IMR-90 (cell line): ENCODE data around the gene CPD. TPM values are rescaled to one million over a fixed set of nuclear protein-coding genes. Genes with fewer than 3 reads are reported as not detected.

Experiments
- ATAC-seq: fragments of 200-7000 bp; cut with Tn5 transposase; 2 replicates; pipeline ENCODE4 v1.9.1; 2020; ENCODE audit warnings: low read depth, mild to moderate bottlenecking, moderate library complexity
- BruUV-seq: library from RNA; stranded (reverse); fragments of 400-500 nt; replicated peaks from 2 replicates; lab custom pipeline; 2021; lab: Mats Ljungman, UMichigan
- CTCF ChIA-PET: fragments of 300-600 bp; formaldehyde crosslinking; extraction: SDS; loops from one replicate; lab custom pipeline; 2021; ENCODE audit warnings: antibody characterized with exemption; lab: Yijun Ruan, JAX
- POLR2A ChIA-PET: fragments of 300-600 bp; sonication (Branson Sonifier 250); formaldehyde crosslinking; loops from one replicate; lab custom pipeline; 2022; ENCODE audit warnings: antibody characterized with exemption; ENCODE audit not compliant: unreplicated experiment; lab: Charles Lee
- DNase-seq: peaks from one replicate; pipeline ENCODE4 v3.0.0; 2013
- H2AFZ ChIP-seq: replicated peaks from 2 replicates; pipeline ENCODE3; 2013; ENCODE audit warnings: low read length, mild to moderate bottlenecking; ENCODE audit not compliant: poor library complexity
- H2AK5ac ChIP-seq: 2 replicates; pipeline ENCODE4 v1.6.1; 2013; ENCODE audit warnings: low read depth, low read length, inconsistent platforms
- H2AK9ac ChIP-seq: replicated peaks from 2 replicates; pipeline ENCODE3; 2013; ENCODE audit warnings: mild to moderate bottlenecking, low read depth, low read length, moderate library complexity; ENCODE audit not compliant: poor library complexity
- H2BK120ac ChIP-seq: 2 replicates; pipeline ENCODE4 v1.6.1; 2013; ENCODE audit warnings: low read depth, low read length, inconsistent platforms
- H2BK15ac ChIP-seq: 3 replicates; pipeline ENCODE4 v1.6.1; 2013; ENCODE audit warnings: low read depth, low read length, inconsistent platforms
- H2BK20ac ChIP-seq: 2 replicates; pipeline ENCODE4 v1.6.1; 2013; ENCODE audit warnings: low read depth, mild to moderate bottlenecking, inconsistent platforms, low read length, moderate library complexity
- H2BK5ac ChIP-seq: 2 replicates; pipeline ENCODE4 v1.6.1; 2013; ENCODE audit warnings: mild to moderate bottlenecking, low read depth, low read length, inconsistent platforms; ENCODE audit not compliant: poor library complexity, severe bottlenecking
- H3K14ac ChIP-seq: replicated peaks from 2 replicates; pipeline ENCODE4 v1.6.1; 2013; ENCODE audit warnings: low read depth, low read length, inconsistent platforms
- H3K18ac ChIP-seq: 2 replicates; pipeline ENCODE4 v1.6.1; 2013; ENCODE audit warnings: low read depth, low read length, control low read depth
- H3K23ac ChIP-seq: 2 replicates; pipeline ENCODE4 v1.6.1; 2013; ENCODE audit warnings: low read depth, low read length, inconsistent platforms
- H3K27ac ChIP-seq: 2 replicates; pipeline ENCODE4 v1.5.1; 2013; ENCODE audit warnings: mild to moderate bottlenecking, control low read depth, low read length; ENCODE audit not compliant: insufficient read depth
- H3K27me3 ChIP-seq: 2 replicates; pipeline ENCODE4 v1.6.1; 2013; ENCODE audit warnings: low read length; ENCODE audit not compliant: control insufficient read depth, insufficient read depth
- H3K36me3 ChIP-seq: 2 replicates; pipeline ENCODE4 v1.6.1; 2013; ENCODE audit warnings: low read length, mixed read lengths; ENCODE audit not compliant: control insufficient read depth, insufficient read depth
- H3K4ac ChIP-seq: 2 replicates; pipeline ENCODE4 v1.6.1; 2013; ENCODE audit warnings: low read depth, low read length, inconsistent platforms
- H3K4me1 ChIP-seq: 2 replicates; pipeline ENCODE4 v1.6.1; 2013; ENCODE audit warnings: low read length, mixed read lengths; ENCODE audit not compliant: control insufficient read depth, insufficient read depth
- H3K4me2 ChIP-seq: 2 replicates; pipeline ENCODE4 v1.6.1; 2013; ENCODE audit warnings: low read depth, mild to moderate bottlenecking, control low read depth, low read length, moderate library complexity
- H3K4me3 ChIP-seq: 2 replicates; pipeline ENCODE4 v1.5.1; 2013; ENCODE audit warnings: low read depth, mild to moderate bottlenecking, control low read depth, low read length, moderate library complexity; ENCODE audit not compliant: insufficient read depth
- H3K56ac ChIP-seq: 2 replicates; pipeline ENCODE4 v1.6.1; 2013; ENCODE audit warnings: low read length, inconsistent platforms; ENCODE audit not compliant: insufficient read depth; ENCODE audit errors: extremely low read depth
- H3K79me1 ChIP-seq, 2 experiments: 2 replicates each; pipeline ENCODE4 v1.6.1; 2013; ENCODE audit warnings: low read length in 2 of 2, inconsistent platforms in 1 of 2, low read depth in 1 of 2
- H3K9ac ChIP-seq: 2 replicates; pipeline ENCODE4 v1.6.1; 2013; ENCODE audit warnings: low read depth, low read length, control low read depth
- H3K9me1 ChIP-seq: 2 replicates; pipeline ENCODE4 v1.6.1; 2013; ENCODE audit warnings: low read length, inconsistent platforms; ENCODE audit not compliant: insufficient read depth
- H3K9me3 ChIP-seq: 2 replicates; pipeline ENCODE4 v1.6.1; 2013; ENCODE audit warnings: low read length; ENCODE audit not compliant: control insufficient read depth, insufficient read depth
- H4K20me1 ChIP-seq: 2 replicates; pipeline ENCODE4 v1.6.1; 2013; ENCODE audit warnings: low read length, inconsistent platforms; ENCODE audit not compliant: insufficient read depth
- H4K5ac ChIP-seq: 2 replicates; pipeline ENCODE4 v1.6.1; 2013; ENCODE audit warnings: mild to moderate bottlenecking, low read depth, low read length, control low read depth
- H4K8ac ChIP-seq, 2 experiments: 2 replicates each; pipeline ENCODE4 v1.6.1; 2013; ENCODE audit warnings: low read depth in 2 of 2, low read length in 2 of 2, control low read depth in 1 of 2, inconsistent platforms in 1 of 2
- H4K91ac ChIP-seq: 2 replicates; pipeline ENCODE4 v1.6.1; 2013; ENCODE audit warnings: low read depth, low read length, inconsistent platforms; ENCODE audit not compliant: insufficient read depth
- BHLHE40 ChIP-seq: fragments of 150-350 bp; IDR thresholded peaks from 2 replicates; pipeline ENCODE4 v1.6.1; 2016; ENCODE audit warnings: mild to moderate bottlenecking, low read depth, low read length
- CEBPB ChIP-seq: IDR thresholded peaks from 2 replicates; pipeline ENCODE4 v1.6.1; 2012; ENCODE audit warnings: low read depth, low read length, improper control_type of control experiment
- CTCF ChIP-seq: conservative IDR thresholded peaks from 2 replicates; pipeline ENCODE4 v1.5.1; 2012; ENCODE audit warnings: mild to moderate bottlenecking, low read depth, low read length, improper control_type of control experiment
- ELK1 ChIP-seq: fragments of 150-350 bp; IDR thresholded peaks from 2 replicates; pipeline ENCODE4 v1.6.1; 2016; ENCODE audit warnings: low read depth, mild to moderate bottlenecking, low read length, moderate library complexity, borderline replicate concordance
- FOS ChIP-seq: fragments of 150-350 bp; IDR thresholded peaks from 2 replicates; pipeline ENCODE4 v1.6.1; 2016; ENCODE audit warnings: low read depth, low read length
- MAFK ChIP-seq: IDR thresholded peaks from 2 replicates; pipeline ENCODE4 v1.6.1; 2012; ENCODE audit warnings: low read depth, low read length, improper control_type of control experiment
- MAZ ChIP-seq: IDR thresholded peaks from 2 replicates; pipeline ENCODE4 v1.6.1; 2012; ENCODE audit warnings: low read depth, mild to moderate bottlenecking, low read length, improper control_type of control experiment, moderate library complexity, borderline replicate concordance
- POLR2A ChIP-seq: IDR thresholded peaks from 2 replicates; pipeline ENCODE4 v1.6.1; 2012; ENCODE audit warnings: mild to moderate bottlenecking, low read depth, low read length
- RCOR1 ChIP-seq: IDR thresholded peaks from 2 replicates; pipeline ENCODE4 v1.6.1; 2012; ENCODE audit warnings: mild to moderate bottlenecking, low read length, improper control_type of control experiment; ENCODE audit not compliant: insufficient replicate concordance
- RFX5 ChIP-seq: IDR thresholded peaks from 2 replicates; pipeline ENCODE4 v1.8.0; 2012; ENCODE audit warnings: low read depth, mild to moderate bottlenecking, low read length, moderate library complexity
- SMC3 ChIP-seq: fragments of 150-350 bp; IDR thresholded peaks from 2 replicates; pipeline ENCODE4 v1.6.1; 2016; ENCODE audit warnings: low read depth, mild to moderate bottlenecking, antibody characterized with exemption, low read length, moderate library complexity
- USF2 ChIP-seq: fragments of 150-350 bp; IDR thresholded peaks from 2 replicates; pipeline ENCODE4 v1.6.1; 2017; ENCODE audit warnings: mild to moderate bottlenecking, antibody characterized with exemption, low read length, low read depth
- WGBS, 2 experiments: methylation state at CpG; one replicate each; pipeline versions ENCODE4 v1.1.5 to v1.1.7; 2013; ENCODE audit warnings: missing lambda C conversion rate in 2 of 2; ENCODE audit not compliant: insufficient read length in 1 of 2; ENCODE audit errors: extremely low coverage in 2 of 2; 5-methylcytosine and 5-hydroxymethylcytosine counted together
- dilution Hi-C: fragments of 300-500 bp; cut with HindIII; formaldehyde crosslinking; loops from one replicate; pipeline ENCODE4 v1.14.3; 2018; ENCODE audit warnings: low sequenced_read_pairs; ENCODE audit not compliant: unreplicated experiment
- in situ Hi-C: fragments of 300-500 bp; cut with MboI; formaldehyde crosslinking; loops from 3 replicates; pipeline ENCODE4 v1.14.3; 2019; ENCODE audit warnings: low sequenced_read_pairs, inconsistent platforms, mixed read lengths
- intact Hi-C: fragments of 100-400 bp; cut with micrococcal nuclease; formaldehyde crosslinking; loops from 2 replicates; pipeline ENCODE4 v1.10.0; 2022
- polyA plus RNA-seq, 3 experiments: library from polyadenylated mRNA; depleted of rRNA; stranded (reverse); fragments of >200 nt; gene quantifications; 2 replicates each; pipeline ENCODE4 v1.2.3, GENCODE V29; 2012; ENCODE audit warnings: low replicate concordance in 1 of 3
- total RNA-seq: library from RNA; depleted of rRNA; stranded (reverse); fragments of >200 nt; gene quantifications from 2 replicates; pipeline ENCODE4 v1.2.3, GENCODE V29; 2012

The CPD gene
- total and polyA plus RNA-seq, 2 of the 4 experiments (the other 2 are of a cell fraction) = 23.4 to 94.5 TPM

- H2AFZ ChIP-seq = peak overlapping the region; percentile 18
- H3K36me3 ChIP-seq = no peaks in the 10 kb centered on the region
- no peaks in the 10 kb centered on the region for H3K79me1 ChIP-seq
- no peaks in the 10 kb centered on the region for H3K27me3 ChIP-seq
- no peak overlapping the region; the same call in 1 of the 2 replicates for H4K5ac ChIP-seq
- no peak overlapping the region for H2BK5ac ChIP-seq
- H3K27ac ChIP-seq = no peak overlapping the region
- no peak overlapping the region for H3K56ac ChIP-seq
- peak overlapping the region; percentile 52; the same call in 1 of the 2 replicates for H3K14ac ChIP-seq
- peak overlapping the region; percentile 32; the same call in 1 of the 2 replicates for H3K4ac ChIP-seq
- H2BK20ac ChIP-seq = no peak overlapping the region; the same call in 1 of the 2 replicates
- 0 out of 2 replicates have a peak overlapping the region, but pooled peaks have one; percentile 20 for H2AK5ac ChIP-seq
- H3K4me2 ChIP-seq = no peak overlapping the region
- H3K18ac ChIP-seq = no peak overlapping the region
- intact Hi-C loops = no loop called here
- no peak overlapping the region for H3K9ac ChIP-seq
- peaks cover 10% of the 10 kb centered on the region for H3K4me1 ChIP-seq
- H2BK15ac ChIP-seq = peak overlapping the region; percentile 38; the same call in 1 of the 3 replicates
- H3K4me3 ChIP-seq = no peak overlapping the region
- H3K23ac ChIP-seq = peak overlapping the region; percentile 40; the same call in 1 of the 2 replicates
- H4K8ac ChIP-seq = no peak overlapping the region
- peak overlapping the region; percentile 61; the same call in 1 of the 2 replicates for H2BK120ac ChIP-seq
- ATAC-seq (no peak), DNase-seq (no peak)
- ChIA-PET POLR2A (no interaction called here), CTCF (no interaction called here)
- peak overlapping the region; percentile 11; the same call in 1 of the 2 replicates for H4K91ac ChIP-seq
- in situ Hi-C loops = no loop called here
- no peaks in the 10 kb centered on the region for H3K9me3 ChIP-seq
- no peak for TF ChIP-seq USF2
- no peak for TF ChIP-seq CTCF
- TF ChIP-seq FOS = no peak
- TF ChIP-seq RFX5 = no peak
- TF ChIP-seq ELK1 = no peak
- no peak for TF ChIP-seq CEBPB
- no peak for TF ChIP-seq RCOR1
- TF ChIP-seq MAFK = no peak
- TF ChIP-seq BHLHE40 = no peak
- no peak for TF ChIP-seq SMC3
- TF ChIP-seq MAZ = no peak
- no peak for TF ChIP-seq POLR2A
- WGBS, 2 experiments = no CpG with 5 or more reads among the region's 13 CpGs
- no peaks in the 10 kb centered on the region for H4K20me1 ChIP-seq
- H2AK9ac ChIP-seq = no peak overlapping the region
- no TSS peak for BruUV-seq
- dilution Hi-C loops = no loop called here
- H3K9me1 ChIP-seq = peaks cover 8% of the 10 kb centered on the region; the same call in 1 of the 2 replicates
These were observed 9.6 kb upstream of the CPD start for GRCh38 chr17:30368912-30369720.
